T47D (cell line): ENCODE measurements around the gene QTRT2.

Source experiments
- DNase-seq, 2 experiments: peaks; one replicate each; pipeline versions ENCODE4 v3.0.0 to v3.0.0-alpha.2; 2011 to 2012; ENCODE audit warnings: low read depth in 1 of 2, low spot score in 1 of 2
- JUND ChIP-seq: IDR thresholded peaks from 2 replicates; pipeline ENCODE4 v1.6.1; 2012; ENCODE audit warnings: low read depth
- in situ Hi-C: cut with HindIII; loops from 2 replicates; pipeline ENCODE4 v1.10.0; 2016; ENCODE audit warnings: low sequenced_read_pairs, low pct_unique_long_range_greater_than_20kb

The QTRT2 gene

GRCh38 chr3:114086356-114086755 is 29.8 kb downstream of the QTRT2 start:
- no peak for TF ChIP-seq JUND
- no peak for DNase-seq
- in situ Hi-C loops, result no loop called here

- no peak for TF ChIP-seq JUND
- in situ Hi-C loops, result no loop called here
- no peak for DNase-seq
These were observed 33.1 kb downstream of the QTRT2 start for GRCh38 chr3:114089675-114090074.

GRCh38 chr3:114092151-114093015 is 35.8 kb downstream of the QTRT2 start:
- DNase-seq, result no peak
- no peak for TF ChIP-seq JUND
- in situ Hi-C loops, result no loop called here

GRCh38 chr3:114093016-114093380 is 36.5 kb downstream of the QTRT2 start:
- in situ Hi-C loops, result no loop called here

GRCh38 chr3:114093596-114093995 is 37.1 kb downstream of the QTRT2 start:
- in situ Hi-C loops, result no loop called here
- DNase-seq, result peak in 1 of 2 experiments; percentile 44
- no peak for TF ChIP-seq JUND

More at GRCh38 chr3:114093016-114093380, 36.5 kb downstream of the QTRT2 start:
- TF ChIP-seq JUND, result no peak
- DNase-seq, result no peak

GRCh38 chr3:114095796-114096195 is 39.3 kb downstream of the QTRT2 start:
- TF ChIP-seq JUND, result no peak
- in situ Hi-C loops, result no loop called here
- no peak for DNase-seq

- in situ Hi-C loops, result no loop called here
- no peak for TF ChIP-seq JUND
- no peak for DNase-seq
These were observed 44.6 kb downstream of the QTRT2 start for GRCh38 chr3:114101101-114101500.

GRCh38 chr3:114103181-114103580 is 46.6 kb downstream of the QTRT2 start:
- no peak for DNase-seq
- in situ Hi-C loops, result no loop called here
- no peak for TF ChIP-seq JUND

- no peak for DNase-seq
- no peak for TF ChIP-seq JUND
- in situ Hi-C loops, result no loop called here
These were observed 47.3 kb downstream of the QTRT2 start for GRCh38 chr3:114103858-114104257.

- in situ Hi-C loops, result no loop called here
- no peak for DNase-seq
- TF ChIP-seq JUND, result no peak
These were observed 47.9 kb downstream of the QTRT2 start for GRCh38 chr3:114104414-114104813.

- no peak for TF ChIP-seq JUND
These were observed 51.6 kb downstream of the QTRT2 start for GRCh38 chr3:114108137-114108536.

GRCh38 chr3:114110439-114110838 is 53.9 kb downstream of the QTRT2 start:
- TF ChIP-seq JUND, result no peak
- no peak for DNase-seq
- in situ Hi-C loops, result no loop called here

More at GRCh38 chr3:114108137-114108536, 51.6 kb downstream of the QTRT2 start:
- in situ Hi-C loops, result no loop called here
- no peak for DNase-seq

GRCh38 chr3:114111060-114111770 is 54.7 kb downstream of the QTRT2 start:
- DNase-seq, result peak in 1 of 2 experiments; percentile 30
- in situ Hi-C loops, result no loop called here
- TF ChIP-seq JUND, result no peak
